ENCODE measurements around the gene SOD1. TPM values are rescaled to one million over a fixed set of nuclear protein-coding genes. Genes with fewer than 3 reads are reported as not detected.
"Not testable (repeated sequence)": the region's sequence is repeated elsewhere in the genome, so short reads cannot be mapped to it uniquely, and the experiment has no call there.

Gene SOD1
- total RNA-seq, 2 donors from 2014 or later = 124 to 143 TPM

- no peaks in the 10 kb centered on the region for H3K4me1 Mint-ChIP-seq
- H3K4me3 Mint-ChIP-seq = no peak overlapping the region
- DNase-seq = no peak
- peaks cover 5% of the 10 kb centered on the region for H3K36me3 Mint-ChIP-seq (ENCODE audit: low read depth)
- no peak for ATAC-seq
- peaks cover 7% of the 10 kb centered on the region for H3K27me3 Mint-ChIP-seq
- no peak overlapping the region for H3K27ac Mint-ChIP-seq
- H3K9me3 ChIP-seq (ENCODE audit: control insufficient read depth, low read length, poor library complexity, severe bottlenecking) = no peaks in the 10 kb centered on the region
Observed at GRCh38 chr21:31634993-31635392, 24.5 kb upstream of the SOD1 start.

- no peaks in the 10 kb centered on the region for H3K4me1 Mint-ChIP-seq
- peaks cover 5% of the 10 kb centered on the region for H3K36me3 Mint-ChIP-seq (ENCODE audit: low read depth)
- DNase-seq (no peak), ATAC-seq (no peak)
- H3K27me3 Mint-ChIP-seq = peaks cover 5% of the 10 kb centered on the region
- no peak overlapping the region for H3K4me3 Mint-ChIP-seq
- H3K27ac Mint-ChIP-seq = no peak overlapping the region
- H3K9me3 ChIP-seq (ENCODE audit: control insufficient read depth, low read length, poor library complexity, severe bottlenecking) = no peaks in the 10 kb centered on the region
Observed at GRCh38 chr21:31636874-31637273, 22.6 kb upstream of the SOD1 start.

- ATAC-seq (no peak), DNase-seq (no peak)
- Mint-ChIP-seq H3K27ac (no peak overlapping the region), H3K27me3 (peaks cover 11% of the 10 kb centered on the region), H3K4me3 (no peak overlapping the region), H3K4me1 (no peaks in the 10 kb centered on the region), H3K36me3 (ENCODE audit: low read depth) (peaks cover 5% of the 10 kb centered on the region)
- no peaks in the 10 kb centered on the region for H3K9me3 ChIP-seq (ENCODE audit: control insufficient read depth, low read length, poor library complexity, severe bottlenecking)
Observed at GRCh38 chr21:31641416-31641922, 18.0 kb upstream of the SOD1 start.

- Mint-ChIP-seq H3K36me3 (ENCODE audit: low read depth) (peaks cover 1% of the 10 kb centered on the region), H3K27ac (no peak overlapping the region), H3K4me3 (no peak overlapping the region), H3K4me1 (no peaks in the 10 kb centered on the region), H3K27me3 (peaks cover 9% of the 10 kb centered on the region)
- ATAC-seq (no peak), DNase-seq (no peak)
- no peaks in the 10 kb centered on the region for H3K9me3 ChIP-seq (ENCODE audit: control insufficient read depth, low read length, poor library complexity, severe bottlenecking)
Observed at GRCh38 chr21:31644643-31645042, 14.8 kb upstream of the SOD1 start.

- no peak for DNase-seq
- no peaks in the 10 kb centered on the region for H3K9me3 ChIP-seq (ENCODE audit: control insufficient read depth, low read length, poor library complexity, severe bottlenecking)
- Mint-ChIP-seq H3K27me3 (peaks cover 6% of the 10 kb centered on the region), H3K27ac (no peak overlapping the region), H3K4me1 (no peaks in the 10 kb centered on the region), H3K4me3 (no peak overlapping the region), H3K36me3 (ENCODE audit: low read depth) (no peaks in the 10 kb centered on the region)
- ATAC-seq = no peak
Observed at GRCh38 chr21:31647650-31648049, 11.8 kb upstream of the SOD1 start.

GRCh38 chr21:31650930-31651329 lies 8.6 kb upstream of the SOD1 start:
- Mint-ChIP-seq H3K4me1 (peaks cover 13% of the 10 kb centered on the region), H3K27me3 (no peaks in the 10 kb centered on the region), H3K27ac (no peak overlapping the region), H3K4me3 (no peak overlapping the region), H3K36me3 (ENCODE audit: low read depth) (no peaks in the 10 kb centered on the region)
- no peaks in the 10 kb centered on the region for H3K9me3 ChIP-seq (ENCODE audit: control insufficient read depth, low read length, poor library complexity, severe bottlenecking)
- ATAC-seq = no peak
- DNase-seq = no peak

- H3K27ac Mint-ChIP-seq; ATAC-seq; DNase-seq; H3K36me3 Mint-ChIP-seq (ENCODE audit: low read depth); H3K9me3 ChIP-seq (ENCODE audit: control insufficient read depth, low read length, poor library complexity, severe bottlenecking); H3K4me3 Mint-ChIP-seq; H3K27me3 Mint-ChIP-seq: not testable (repeated sequence)
- H3K4me1 Mint-ChIP-seq = peaks cover 15% of the 10 kb centered on the region
Observed at GRCh38 chr21:31651491-31651890, 8.0 kb upstream of the SOD1 start.

GRCh38 chr21:31654340-31654739 lies 5.2 kb upstream of the SOD1 start:
- H3K9me3 ChIP-seq (ENCODE audit: control insufficient read depth, low read length, poor library complexity, severe bottlenecking) = no peaks in the 10 kb centered on the region
- peaks cover 24% of the 10 kb centered on the region for H3K4me1 Mint-ChIP-seq
- no peak for ATAC-seq
- H3K36me3 Mint-ChIP-seq (ENCODE audit: low read depth) = peaks cover under 1% of the 10 kb centered on the region
- no peak overlapping the region for H3K4me3 Mint-ChIP-seq
- DNase-seq = no peak
- H3K27me3 Mint-ChIP-seq = no peaks in the 10 kb centered on the region
- H3K27ac Mint-ChIP-seq = no peak overlapping the region

- peak overlapping the region; percentile 77 for H3K4me3 Mint-ChIP-seq
Observed at GRCh38 chr21:31654821-31655580, 4.5 kb upstream of the SOD1 start.

GRCh38 chr21:31656199-31657095 lies 3.0 kb upstream of the SOD1 start:
- Mint-ChIP-seq H3K27ac (peak overlapping the region; percentile 14), H3K4me3 (peak overlapping the region; percentile 52), H3K4me1 (peaks cover 32% of the 10 kb centered on the region), H3K27me3 (no peaks in the 10 kb centered on the region), H3K36me3 (ENCODE audit: low read depth) (peaks cover 3% of the 10 kb centered on the region)
- no peak for ATAC-seq
- no peak for DNase-seq
- H3K9me3 ChIP-seq (ENCODE audit: control insufficient read depth, low read length, poor library complexity, severe bottlenecking) = no peaks in the 10 kb centered on the region

More at GRCh38 chr21:31654821-31655580, 4.5 kb upstream of the SOD1 start:
- not testable (repeated sequence) for DNase-seq; H3K27me3 Mint-ChIP-seq; H3K9me3 ChIP-seq (ENCODE audit: control insufficient read depth, low read length, poor library complexity, severe bottlenecking); ATAC-seq; H3K36me3 Mint-ChIP-seq (ENCODE audit: low read depth)
- Mint-ChIP-seq H3K27ac (peak overlapping the region; percentile 57), H3K4me1 (peaks cover 27% of the 10 kb centered on the region)

- Mint-ChIP-seq H3K36me3 (ENCODE audit: low read depth) (peaks cover 3% of the 10 kb centered on the region), H3K27me3 (no peaks in the 10 kb centered on the region), H3K4me3 (no peak overlapping the region), H3K4me1 (peaks cover 44% of the 10 kb centered on the region), H3K27ac (no peak overlapping the region)
- no peaks in the 10 kb centered on the region for H3K9me3 ChIP-seq (ENCODE audit: control insufficient read depth, low read length, poor library complexity, severe bottlenecking)
- no peak for DNase-seq
- no peak for ATAC-seq
Observed at GRCh38 chr21:31658053-31658452, 1.4 kb upstream of the SOD1 start.

- no peak for DNase-seq
- peaks cover 4% of the 10 kb centered on the region for H3K36me3 Mint-ChIP-seq (ENCODE audit: low read depth)
- peaks cover 45% of the 10 kb centered on the region for H3K4me1 Mint-ChIP-seq
- H3K27ac Mint-ChIP-seq = peak overlapping the region; percentile 90
- peak; percentile 60 for ATAC-seq
- no peaks in the 10 kb centered on the region for H3K27me3 Mint-ChIP-seq
- no peaks in the 10 kb centered on the region for H3K9me3 ChIP-seq (ENCODE audit: control insufficient read depth, low read length, poor library complexity, severe bottlenecking)
- peak overlapping the region; percentile 98 for H3K4me3 Mint-ChIP-seq
Observed at GRCh38 chr21:31659286-31659535, 282 bp upstream of the SOD1 start.

- peaks cover 45% of the 10 kb centered on the region for H3K4me1 Mint-ChIP-seq
- peak overlapping the region; percentile 93 for H3K4me3 Mint-ChIP-seq
- DNase-seq (no peak), ATAC-seq (peak; percentile 16)
- peak overlapping the region; percentile 90 for H3K27ac Mint-ChIP-seq
- H3K27me3 Mint-ChIP-seq = no peaks in the 10 kb centered on the region
- no peaks in the 10 kb centered on the region for H3K9me3 ChIP-seq (ENCODE audit: control insufficient read depth, low read length, poor library complexity, severe bottlenecking)
- peaks cover 5% of the 10 kb centered on the region for H3K36me3 Mint-ChIP-seq (ENCODE audit: low read depth)
Observed at GRCh38 chr21:31660259-31660565, 719 bp downstream of the SOD1 start.
